Testis (tissue), 3 donors: Measurements from ENCODE around the gene ARID3A. TPM values are rescaled to one million over a fixed set of nuclear protein-coding genes. Genes with fewer than 3 reads are reported as not detected.
A peak's percentile ranks its signal among the peaks of the same experiment; 100 is the strongest.

Experiments used
- DNase-seq: peaks from one replicate; pipeline ENCODE4 v3.0.0-alpha.2; 2019
- H3K27ac ChIP-seq, 2 donors: fragments of 200-600 bp; sonication (generic); one replicate each; pipeline ENCODE4 v1.5.1; 2019
- H3K27me3 ChIP-seq: fragments of 200-600 bp; sonication (generic); one replicate; pipeline ENCODE4 v1.5.1; 2019
- H3K36me3 ChIP-seq: fragments of 200-600 bp; sonication (generic); one replicate; pipeline ENCODE4 v1.5.1; 2017; ENCODE audit warnings: low read depth; ENCODE audit errors: missing control alignments
- H3K4me1 ChIP-seq: fragments of 200-600 bp; sonication (generic); one replicate; pipeline ENCODE4 v1.5.1; 2019
- H3K4me3 ChIP-seq, 2 donors: fragments of 200-600 bp; sonication (generic); one replicate each; pipeline ENCODE4 v1.5.1; 2017 to 2019
- H3K9me3 ChIP-seq: fragments of 200-600 bp; sonication (generic); one replicate; pipeline ENCODE4 v1.5.1; 2017
- CTCF ChIP-seq, 3 experiments: fragments of 450-650 bp in 2 of 3; fragments of 200-600 bp in 1 of 3; sonication (generic) in 1 of 3; IDR thresholded peaks; one replicate each; pipeline ENCODE4 v1.5.1; 2016 to 2019; ENCODE audit warnings: antibody characterized with exemption in 3 of 3, mild to moderate bottlenecking in 2 of 3, moderate library complexity in 1 of 3
- POLR2A ChIP-seq: fragments of 450-650 bp; IDR thresholded peaks from one replicate; pipeline ENCODE4 v1.6.1; 2017; ENCODE audit warnings: antibody characterized with exemption, mild to moderate bottlenecking, moderate library complexity
- WGBS, 2 donors: methylation state at CpG; one replicate each; pipeline ENCODE4 v1.1.5; 2018; 5-methylcytosine and 5-hydroxymethylcytosine counted together
- intact Hi-C: fragments of 100-400 bp; cut with DNase I; formaldehyde crosslinking; loops from one replicate; pipeline ENCODE4 v1.15.1; 2023; ENCODE audit warnings: low total_unique reads
- polyA plus RNA-seq: library from polyadenylated mRNA; stranded (reverse); fragments of 350-450 nt; fragmentation: Illumina TruSeq; extraction: RNeasy Lipid Tissue Mini Kit (QIAGEN cat#74804); gene quantifications from one replicate; pipeline ENCODE4 v1.2.3, GENCODE V29; 2014; ENCODE audit warnings: low read depth, low replicate concordance; ENCODE audit not compliant: insufficient read depth
- total RNA-seq, 2 donors: library from RNA; depleted of rRNA; stranded (reverse); fragments of >200 nt; gene quantifications; one replicate each; pipeline ENCODE4 v1.2.3, GENCODE V29; 2016

ARID3A gene
- total and polyA plus RNA-seq, 3 donors from 2014 or later = 15.3 to 38.2 (median 26.5) TPM

GRCh38 chr19:911197-912033, 14.4 kb upstream of the ARID3A start:
- Histone ChIP-seq H3K4me3 (peak overlapping the region in 1 of 2 donors; percentile 15), H3K9me3 (no peaks in the 10 kb centered on the region), H3K4me1 (peaks cover 4% of the 10 kb centered on the region), H3K27me3 (no peaks in the 10 kb centered on the region), H3K27ac (no peak overlapping the region), H3K36me3 (no peaks in the 10 kb centered on the region)
- intact Hi-C loops = no loop called here
- WGBS, 2 donors = 52 to 79% methylated on average over 42 to 51 of the region's 54 CpGs
- TF ChIP-seq POLR2A (no peak), CTCF (IDR thresholded peaks at IDR 0.05) (no peak)
- DNase-seq = no peak

DNA sequence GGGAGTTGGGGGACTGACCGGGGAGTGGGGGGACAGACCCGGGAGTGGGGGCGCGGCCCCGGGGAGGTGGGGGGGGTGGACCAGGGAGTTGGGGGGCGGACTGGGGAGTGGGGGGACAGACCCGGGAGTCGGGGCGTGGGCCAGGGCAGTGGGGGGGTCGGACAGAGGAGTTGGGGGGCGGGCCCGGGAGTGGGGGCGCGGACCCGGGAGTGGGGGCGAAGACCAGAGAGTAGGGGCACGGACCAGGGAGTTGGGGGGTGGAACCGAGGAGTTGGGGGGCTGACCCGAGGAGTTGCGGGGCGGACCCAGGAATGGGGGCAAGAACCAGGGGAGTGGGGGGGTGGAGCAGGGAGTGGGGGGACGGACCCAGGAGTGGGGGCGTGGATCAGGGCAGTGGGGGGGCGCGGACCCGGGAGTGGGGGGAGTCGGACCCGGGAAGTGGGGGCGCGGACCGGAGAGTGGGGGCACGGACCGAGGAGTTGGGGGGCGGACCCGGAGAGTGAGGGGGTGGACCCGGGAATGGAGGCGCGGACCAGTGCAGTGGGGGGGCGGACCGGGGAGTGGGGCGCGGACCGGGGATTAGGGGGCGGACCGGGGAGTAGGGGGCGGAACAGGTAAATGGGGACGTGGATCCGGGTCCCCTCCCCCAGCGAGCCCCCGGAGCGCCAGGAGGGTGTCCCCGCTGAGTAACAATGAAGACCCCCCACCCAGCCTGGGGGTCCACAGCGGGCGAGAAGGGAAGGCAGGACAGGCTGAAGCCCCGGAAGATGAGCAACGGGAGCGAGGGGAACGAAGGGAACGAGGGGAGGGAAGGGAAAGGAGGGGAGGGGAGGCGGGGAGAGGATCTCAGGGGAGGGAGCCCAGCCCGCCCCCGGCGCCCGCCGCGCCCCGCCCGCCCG, 13.4 kb upstream of the ARID3A start:
- TF ChIP-seq POLR2A (no peak), CTCF (IDR thresholded peaks at IDR 0.05) (no peak)
- Histone ChIP-seq H3K9me3 (no peaks in the 10 kb centered on the region), H3K36me3 (no peaks in the 10 kb centered on the region), H3K27me3 (no peaks in the 10 kb centered on the region), H3K27ac (peak overlapping the region in 1 of 2 donors; percentile 88), H3K4me3 (peak overlapping the region; percentile 72 to 82), H3K4me1 (peaks cover 10% of the 10 kb centered on the region)
- DNase-seq = no peak
- intact Hi-C loops = no loop called here
- WGBS, 2 donors = 2 to 4% methylated on average over 44 to 45 of the region's 69 CpGs

DNA sequence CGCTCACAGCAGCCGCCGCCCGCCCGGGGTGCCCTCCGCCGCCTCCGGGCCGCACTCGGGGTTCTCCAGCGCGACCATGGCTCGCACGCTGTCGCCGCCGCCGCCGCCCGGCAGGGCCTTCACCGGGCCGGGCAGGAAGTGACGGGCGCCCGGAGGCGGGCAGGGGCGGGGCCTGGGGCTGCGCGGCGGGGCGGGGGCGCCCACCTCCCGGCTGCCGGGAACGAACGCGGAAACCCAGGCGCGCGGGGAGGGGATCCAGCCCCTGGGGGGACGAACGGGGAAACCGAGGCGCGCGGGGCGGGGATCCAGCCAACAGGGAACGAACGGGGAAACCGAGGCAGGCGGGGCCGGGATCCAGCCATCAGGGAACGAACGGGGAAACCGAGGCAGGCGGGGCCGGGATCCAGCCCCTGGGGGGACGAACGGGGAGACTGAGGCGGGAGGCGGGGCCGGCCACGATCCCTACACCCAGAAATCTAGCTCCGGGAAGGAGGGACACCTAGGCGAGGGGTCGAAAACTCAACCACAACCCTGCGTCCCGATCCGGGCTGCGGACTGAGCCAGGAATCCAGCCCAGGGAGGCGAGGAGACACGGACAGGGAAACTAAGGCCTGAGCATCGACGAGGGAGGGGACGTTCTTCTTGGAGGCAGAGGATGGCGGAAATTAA, 12.6 kb upstream of the ARID3A start, which contains the start of gene R3HDM4:
Gene R3HDM4 (minus strand): TSS at position 140 of the 669 bp plus-strand sequence. CDS start 62 bp downstream, at position 78.
- peak; percentile 77 for DNase-seq
- Histone ChIP-seq H3K36me3 (no peaks in the 10 kb centered on the region), H3K4me3 (peak within 1 kb of the TSS; percentile 73 to 82), H3K4me1 (peaks cover 15% of the 10 kb centered on the region), H3K27me3 (no peaks in the 10 kb centered on the region), H3K27ac (peak within 1 kb of the TSS; percentile 59 to 88), H3K9me3 (no peaks in the 10 kb centered on the region)
- intact Hi-C loops = no loop called here
- WGBS, 2 donors = 0% methylated on average over 23 to 69 of the region's 76 CpGs
- no peak for TF ChIP-seq CTCF (IDR thresholded peaks at IDR 0.05)
- no peak for TF ChIP-seq POLR2A

GRCh38 chr19:916645-917322, 9.1 kb upstream of the ARID3A start:
- Histone ChIP-seq H3K27me3 (no peaks in the 10 kb centered on the region), H3K36me3 (no peaks in the 10 kb centered on the region), H3K27ac (no peak overlapping the region), H3K9me3 (no peaks in the 10 kb centered on the region), H3K4me1 (peaks cover 20% of the 10 kb centered on the region), H3K4me3 (peak overlapping the region in 1 of 2 donors; percentile 40)
- TF ChIP-seq CTCF (IDR thresholded peaks at IDR 0.05) = no peak
- no peak for TF ChIP-seq POLR2A
- DNase-seq = no peak
- WGBS, 2 donors = 15 to 34% methylated on average over 12 to 35 of the region's 35 CpGs
- intact Hi-C loops = no loop called here
